NT2/D1 (cell line): ENCODE measurements around the gene GZMM.

Source experiments
- SUZ12 ChIP-seq: IDR thresholded peaks from 2 replicates; pipeline ENCODE4 v1.6.1; 2011; ENCODE audit not compliant: insufficient read length, insufficient read depth; ENCODE audit errors: extremely low read depth
- ZNF274 ChIP-seq: IDR thresholded peaks from 2 replicates; pipeline ENCODE4 v1.6.1; 2011; ENCODE audit warnings: mild to moderate bottlenecking, low read depth, low read length

GRCh38 chr19:539429-540030, 4.3 kb upstream of the GZMM start:
- TF ChIP-seq SUZ12 (no peak), ZNF274 (no peak)
